HCT116 (cell line): Measurements from ENCODE around the gene SEC14L3. TPM values are rescaled to one million over a fixed set of nuclear protein-coding genes. Genes with fewer than 3 reads are reported as not detected.

Experiments used
- ATAC-seq: fragments of 200-7000 bp; cut with Tn5 transposase; 2 replicates; pipeline ENCODE4 v1.9.1; 2020; ENCODE audit warnings: mild to moderate bottlenecking, moderate library complexity
- BruUV-seq: library from RNA; stranded (reverse); fragments of 400-500 nt; replicated peaks from 2 replicates; lab custom pipeline; 2021; lab: Mats Ljungman, UMichigan
- CTCF ChIA-PET: fragments of 300-600 bp; sonication (Branson Sonifier 250); formaldehyde crosslinking; loops from one replicate; lab custom pipeline; 2021; ENCODE audit warnings: antibody characterized with exemption; lab: Charles Lee
- POLR2A ChIA-PET: fragments of 300-600, 350-600 bp; sonication (Branson Sonifier 250); formaldehyde crosslinking; loops from one replicate; lab custom pipeline; 2021; ENCODE audit warnings: antibody characterized with exemption; lab: Charles Lee
- RAD21 ChIA-PET, 2 experiments: fragments of 300-600 bp; sonication (Branson Sonifier 250); formaldehyde crosslinking; loops; one replicate each; lab custom pipeline; 2023; ENCODE audit warnings: low total read pairs in 2 of 2; ENCODE audit not compliant: uncharacterized antibody in 2 of 2, unreplicated experiment in 2 of 2, low non-redundant PET in 1 of 2; lab: Charles Lee
- DNase-seq: peaks from one replicate; pipeline ENCODE4 v3.0.0-alpha.2; 2010; ENCODE audit warnings: low read depth, low spot score
- H2AFZ ChIP-seq: fragments of 200-600 bp; shearing (Covaris generic), sonication (generic); 2 replicates; pipeline ENCODE4 v1.6.1; 2017; ENCODE audit warnings: low read depth, mixed run types, mixed read lengths, antibody characterized with exemption, low read length; ENCODE audit not compliant: poor library complexity, severe bottlenecking
- H3K27ac ChIP-seq: 2 replicates; pipeline ENCODE4 v1.5.1; 2012; ENCODE audit warnings: low read depth, low read length
- H3K27me3 ChIP-seq: fragments of 200-600 bp; sonication (generic); 2 replicates; pipeline ENCODE4 v1.6.1; 2016; ENCODE audit warnings: mixed run types, low read length, mixed read lengths; ENCODE audit not compliant: insufficient read depth
- H3K36me3 ChIP-seq, 2 experiments: fragments of 200-500 bp in 1 of 2; fragments of 200-600 bp in 1 of 2; sonication (Bioruptor generic) in 1 of 2; sonication (generic) in 1 of 2; 2 replicates each; pipeline versions ENCODE4 v1.5.1 to v1.6.1; 2014 to 2016; ENCODE audit warnings: low read length in 2 of 2, inconsistent platforms in 1 of 2, mixed read lengths in 1 of 2, mixed run types in 1 of 2; ENCODE audit not compliant: insufficient read depth in 2 of 2, control insufficient read depth in 1 of 2
- H3K4me1 ChIP-seq, 2 experiments: fragments of 200-600 bp in 1 of 2; sonication (generic) in 1 of 2; 2 replicates each; pipeline versions ENCODE4 v1.5.1 to v1.6.1; 2012 to 2017; ENCODE audit warnings: low read length in 2 of 2, inconsistent platforms in 1 of 2, mild to moderate bottlenecking in 1 of 2, mixed read lengths in 1 of 2, mixed run types in 1 of 2, moderate library complexity in 1 of 2; ENCODE audit not compliant: insufficient read depth in 2 of 2, control insufficient read depth in 1 of 2
- H3K4me2 ChIP-seq: fragments of 200-600 bp; sonication (generic); 2 replicates; pipeline ENCODE4 v1.6.1; 2017; ENCODE audit warnings: mixed run types, low read length, mixed read lengths
- H3K4me3 ChIP-seq, 2 experiments: fragments of 200-600 bp in 1 of 2; sonication (generic) in 1 of 2; replicated peaks in 1 of 2; 2 replicates each; pipeline ENCODE4 v1.5.1; 2011 to 2016; ENCODE audit warnings: low read length in 2 of 2, control low read depth in 1 of 2, low read depth in 1 of 2, mild to moderate bottlenecking in 1 of 2, mixed read lengths in 1 of 2, mixed run types in 1 of 2
- H3K79me2 ChIP-seq: fragments of 200-600 bp; sonication (generic); 2 replicates; pipeline ENCODE4 v1.6.1; 2017; ENCODE audit warnings: mild to moderate bottlenecking, mixed run types, low read length, moderate library complexity, mixed read lengths; ENCODE audit not compliant: insufficient read depth
- H3K9ac ChIP-seq: fragments of 200-600 bp; sonication (generic); 2 replicates; pipeline ENCODE4 v1.6.1; 2016; ENCODE audit warnings: low read length, mixed read lengths
- H3K9me2 ChIP-seq: fragments of 200-600 bp; sonication (generic), shearing (Covaris generic); 2 replicates; pipeline ENCODE4 v1.6.1; 2017; ENCODE audit warnings: mixed run types, mild to moderate bottlenecking, moderate library complexity; ENCODE audit not compliant: insufficient read depth
- H3K9me3 ChIP-seq, 2 experiments: fragments of 200-500 bp in 1 of 2; fragments of 200-600 bp in 1 of 2; sonication (Bioruptor generic) in 1 of 2; sonication (generic) in 1 of 2; 2 replicates each; pipeline ENCODE4 v1.6.1; 2014 to 2017; ENCODE audit warnings: low read length in 2 of 2, mixed read lengths in 2 of 2, inconsistent platforms in 1 of 2, low read depth in 1 of 2, mild to moderate bottlenecking in 1 of 2, mixed run types in 1 of 2, moderate library complexity in 1 of 2; ENCODE audit not compliant: control insufficient read depth in 1 of 2, insufficient read depth in 1 of 2
- H4K20me1 ChIP-seq: fragments of 200-600 bp; sonication (generic), shearing (Covaris generic); 2 replicates; pipeline ENCODE4 v1.6.1; 2017; ENCODE audit warnings: mixed run types, mild to moderate bottlenecking, moderate library complexity; ENCODE audit not compliant: insufficient read depth
- ATF3 ChIP-seq: IDR thresholded peaks from 2 replicates; pipeline ENCODE4 v1.6.1; 2012
- CBX3 ChIP-seq: IDR thresholded peaks from 2 replicates; pipeline ENCODE4 v1.6.1; 2012; ENCODE audit warnings: low read depth
- CEBPB ChIP-seq: IDR thresholded peaks from 2 replicates; pipeline ENCODE4 v1.6.1; 2012; ENCODE audit warnings: low read depth
- CTCF ChIP-seq, 3 experiments: fragments of 200-600 bp in 1 of 3; sonication (generic) in 1 of 3; IDR thresholded peaks in 2 of 3; conservative IDR thresholded peaks in 1 of 3; 2 replicates each; pipeline ENCODE4 v1.5.1; 2012 to 2017; ENCODE audit warnings: low read depth in 2 of 3, low read length in 2 of 3, antibody characterized with exemption in 1 of 3, borderline replicate concordance in 1 of 3, control low read depth in 1 of 3, mild to moderate bottlenecking in 1 of 3, mixed read lengths in 1 of 3, mixed run types in 1 of 3, moderate library complexity in 1 of 3; ENCODE audit not compliant: insufficient read depth in 1 of 3
- EGR1 ChIP-seq: IDR thresholded peaks from 2 replicates; pipeline ENCODE4 v1.6.1; 2012; ENCODE audit warnings: low read depth
- EZH2phosphoT487 ChIP-seq: fragments of 200-600 bp; IDR thresholded peaks from 2 replicates; pipeline ENCODE4 v1.6.1; 2018; ENCODE audit warnings: antibody characterized with exemption, borderline replicate concordance
- FOSL1 ChIP-seq: IDR thresholded peaks from 2 replicates; pipeline ENCODE4 v1.6.1; 2012; ENCODE audit warnings: low read depth
- JUND ChIP-seq: IDR thresholded peaks from 2 replicates; pipeline ENCODE4 v1.6.1; 2012
- MAX ChIP-seq: IDR thresholded peaks from 2 replicates; pipeline ENCODE4 v1.6.1; 2012
- POLR2A ChIP-seq: IDR thresholded peaks from 2 replicates; pipeline ENCODE4 v1.7.0; 2011; ENCODE audit warnings: borderline replicate concordance; ENCODE audit not compliant: insufficient read depth, insufficient read length; ENCODE audit errors: extremely low read depth
- POLR2AphosphoS5 ChIP-seq: IDR thresholded peaks from 2 replicates; pipeline ENCODE4 v1.6.1; 2011; ENCODE audit warnings: mild to moderate bottlenecking, low read depth, low read length, moderate library complexity
- SIN3A ChIP-seq: IDR thresholded peaks from 2 replicates; pipeline ENCODE4 v1.6.1; 2012; ENCODE audit warnings: low read depth
- SP1 ChIP-seq: IDR thresholded peaks from 2 replicates; pipeline ENCODE4 v1.6.1; 2012; ENCODE audit warnings: low read depth
- SRF ChIP-seq: IDR thresholded peaks from 2 replicates; pipeline ENCODE4 v1.6.1; 2012; ENCODE audit warnings: low read depth
- TCF7L2 ChIP-seq: IDR thresholded peaks from 2 replicates; pipeline ENCODE4 v1.7.0; 2011; ENCODE audit warnings: borderline replicate concordance, inconsistent platforms; ENCODE audit not compliant: insufficient read depth, insufficient read length; ENCODE audit errors: extremely low read depth
- YY1 ChIP-seq: IDR thresholded peaks from 2 replicates; pipeline ENCODE4 v1.6.1; 2011; ENCODE audit warnings: low read length, low read depth, moderate library complexity, mild to moderate bottlenecking; ENCODE audit not compliant: insufficient replicate concordance; ENCODE audit errors: extremely low read depth
- ZBTB33 ChIP-seq: IDR thresholded peaks from 2 replicates; pipeline ENCODE4 v1.6.1; 2011; ENCODE audit warnings: mild to moderate bottlenecking, low read length, moderate library complexity; ENCODE audit not compliant: insufficient replicate concordance; ENCODE audit errors: extremely low read depth
- ZFX ChIP-seq: fragments of 450-650 bp; IDR thresholded peaks from 2 replicates; pipeline ENCODE4 v1.6.1; 2017
- ZNF274 ChIP-seq: fragments of 200-500 bp; sonication (Bioruptor generic); IDR thresholded peaks from 2 replicates; pipeline ENCODE4 v1.6.1; 2014; ENCODE audit warnings: mild to moderate bottlenecking, low read depth, low read length, inconsistent platforms
- intact Hi-C: fragments of 100-400 bp; cut with micrococcal nuclease; formaldehyde crosslinking; loops from 2 replicates; pipeline ENCODE4 v1.10.0; 2022
- total RNA-seq: library from RNA; stranded (reverse); gene quantifications from one replicate; pipeline ENCODE4 v1.2.1, GENCODE V29; 2021; ENCODE audit not compliant: unreplicated experiment

The SEC14L3 gene
- total RNA-seq, 1 experiment from 2014 or later, result not detected

- peak overlapping the region; percentile 98 for H3K27ac ChIP-seq
- ChIA-PET RAD21 (interaction anchor here (0.8 to 1.8 kb wide), 5 partner anchors 27 to 136 kb away, joined by 3 to 6 read pairs (median 4); partner anchors contain the start of genes RNF215 (in 1 of the 2) and SEC14L2 (in 1 of the 2)), CTCF (interaction anchor here (0.6 to 2.7 kb wide), 11 partner anchors 8 to 147 kb away, joined by 3 to 12 read pairs (median 4); partner anchors contain the start of gene RNF215), POLR2A (interaction anchor here (0.6 to 4.6 kb wide), 17 partner anchors 11 to 225 kb away, joined by 3 to 40 read pairs (median 6); partner anchors contain the start of genes RNF215, SEC14L2 and TBC1D10A)
- H3K4me3 ChIP-seq, result peak overlapping the region; percentile 82
- H2AFZ ChIP-seq, result no peak overlapping the region
- no peaks in the 10 kb centered on the region for H3K9me2 ChIP-seq
- no peaks in the 10 kb centered on the region for H3K27me3 ChIP-seq
- peaks cover 44 to 76% of the 10 kb centered on the region in 2 experiments for H3K4me1 ChIP-seq
- no peaks in the 10 kb centered on the region for H4K20me1 ChIP-seq
- ATAC-seq (peak; percentile 75), DNase-seq (peak; percentile 99)
- H3K79me2 ChIP-seq, result peaks cover 22% of the 10 kb centered on the region; the same call in 1 of the 2 replicates
- peaks cover 4 to 15% of the 10 kb centered on the region in 2 experiments; a peak in 2 of 4 replicates for H3K36me3 ChIP-seq
- intact Hi-C loops, result loop anchor here (10.0 kb wide), 1 partner anchor 661 kb away; the partner anchor contains the start of gene SMTN
- peak overlapping the region; percentile 96 for H3K9ac ChIP-seq
- H3K9me3 ChIP-seq, result no peaks in the 10 kb centered on the region
- H3K4me2 ChIP-seq, result peak overlapping the region; percentile 93
- no TSS peak for BruUV-seq
- no peak for TF ChIP-seq ZBTB33
- no peak for TF ChIP-seq JUND
- TF ChIP-seq SRF, result no peak
- TF ChIP-seq SIN3A, result no peak
- TF ChIP-seq POLR2AphosphoS5, result peak; percentile 96
- no peak for TF ChIP-seq FOSL1
- TF ChIP-seq MAX, result no peak
- TF ChIP-seq CBX3, result no peak
- TF ChIP-seq ATF3, result no peak
- peak; percentile 98 for TF ChIP-seq YY1
- TF ChIP-seq CTCF (IDR thresholded peaks at IDR 0.05 in 2 of 3, conservative IDR thresholded peaks at IDR 0.05 in 1 of 3; ENCODE audit: borderline replicate concordance in 1 of 3, insufficient read depth in 1 of 3, low read depth in 2 of 3, low read length in 2 of 3), result no peak
- TF ChIP-seq SP1, result no peak
- TF ChIP-seq TCF7L2, result peak; percentile 86
- TF ChIP-seq ZFX, result peak; percentile 7; the same call in 1 of the 2 replicates
- no peak for TF ChIP-seq POLR2A
- TF ChIP-seq ZNF274, result no peak
- no peak for TF ChIP-seq EZH2phosphoT487
- no peak for TF ChIP-seq EGR1
- TF ChIP-seq CEBPB, result no peak
Observed at GRCh38 chr22:30423959-30424533, 47.8 kb downstream of the SEC14L3 start.
